HEK293 (cell line): ENCODE results near the gene IP6K3.

Experiments
- YY2 ChIP-seq: fragments of 450-650 bp; formaldehyde crosslinking; IDR thresholded peaks from 2 replicates; pipeline ENCODE4 v1.5.1; 2016; ENCODE audit warnings: missing biosample characterization, missing genetic modification characterization
- ZNF10 ChIP-seq: fragments of 450-650 bp; formaldehyde crosslinking; IDR thresholded peaks from 2 replicates; pipeline ENCODE4 v1.5.1; 2017; ENCODE audit warnings: missing biosample characterization, missing genetic modification characterization
- ZNF223 ChIP-seq: fragments of 450-650 bp; formaldehyde crosslinking; IDR thresholded peaks from 2 replicates; pipeline ENCODE4 v1.5.1; 2016; ENCODE audit warnings: missing biosample characterization, missing genetic modification characterization
- ZNF24 ChIP-seq: fragments of 450-650 bp; formaldehyde crosslinking; IDR thresholded peaks from 2 replicates; pipeline ENCODE4 v1.5.1; 2016; ENCODE audit warnings: missing biosample characterization, missing genetic modification characterization
- ZNF292 ChIP-seq: fragments of 450-650 bp; formaldehyde crosslinking; IDR thresholded peaks from 2 replicates; pipeline ENCODE4 v1.5.1; 2016; ENCODE audit warnings: low read depth, missing biosample characterization, missing genetic modification characterization, borderline replicate concordance
- ZNF501 ChIP-seq: fragments of 450-650 bp; formaldehyde crosslinking; IDR thresholded peaks from 2 replicates; pipeline ENCODE4 v1.5.1; 2016; ENCODE audit warnings: missing biosample characterization, missing genetic modification characterization
- ZNF596 ChIP-seq: fragments of 450-650 bp; IDR thresholded peaks from 2 replicates; pipeline ENCODE4 v1.5.0; 2018; ENCODE audit warnings: missing biosample characterization, mild to moderate bottlenecking, missing genetic modification characterization, moderate library complexity
- TF ChIP-seq, protein P1 (sequence below): fragments of 450-650 bp; formaldehyde crosslinking; IDR thresholded peaks from 2 replicates; pipeline ENCODE4 v1.5.1; 2016; ENCODE audit warnings: missing biosample characterization, missing genetic modification characterization
- TF ChIP-seq, protein P2 (sequence below): fragments of 450-650 bp; formaldehyde crosslinking; IDR thresholded peaks from 2 replicates; pipeline ENCODE4 v1.5.1; 2016; ENCODE audit warnings: missing biosample characterization, missing genetic modification characterization
- TF ChIP-seq, protein P3 (sequence below): fragments of 450-650 bp; IDR thresholded peaks from 2 replicates; pipeline ENCODE4 v1.5.1; 2018; ENCODE audit warnings: missing biosample characterization, mild to moderate bottlenecking, missing genetic modification characterization

- TF ChIP-seq ZNF596 (tag by site-specific recombination) (no peak), YY2 (tag by site-specific recombination) (no peak), ZNF501 (no peak), ZNF292 (tag by site-specific recombination) (no peak), ZNF24 (tag by site-specific recombination) (no peak), ZNF10 (no peak), ZNF223 (tag by site-specific recombination) (no peak)
- TF ChIP-seq, protein P1, sequence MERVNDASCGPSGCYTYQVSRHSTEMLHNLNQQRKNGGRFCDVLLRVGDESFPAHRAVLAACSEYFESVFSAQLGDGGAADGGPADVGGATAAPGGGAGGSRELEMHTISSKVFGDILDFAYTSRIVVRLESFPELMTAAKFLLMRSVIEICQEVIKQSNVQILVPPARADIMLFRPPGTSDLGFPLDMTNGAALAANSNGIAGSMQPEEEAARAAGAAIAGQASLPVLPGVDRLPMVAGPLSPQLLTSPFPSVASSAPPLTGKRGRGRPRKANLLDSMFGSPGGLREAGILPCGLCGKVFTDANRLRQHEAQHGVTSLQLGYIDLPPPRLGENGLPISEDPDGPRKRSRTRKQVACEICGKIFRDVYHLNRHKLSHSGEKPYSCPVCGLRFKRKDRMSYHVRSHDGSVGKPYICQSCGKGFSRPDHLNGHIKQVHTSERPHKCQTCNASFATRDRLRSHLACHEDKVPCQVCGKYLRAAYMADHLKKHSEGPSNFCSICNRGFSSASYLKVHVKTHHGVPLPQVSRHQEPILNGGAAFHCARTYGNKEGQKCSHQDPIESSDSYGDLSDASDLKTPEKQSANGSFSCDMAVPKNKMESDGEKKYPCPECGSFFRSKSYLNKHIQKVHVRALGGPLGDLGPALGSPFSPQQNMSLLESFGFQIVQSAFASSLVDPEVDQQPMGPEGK (tag by site-specific recombination): no peak
- TF ChIP-seq, protein P2, sequence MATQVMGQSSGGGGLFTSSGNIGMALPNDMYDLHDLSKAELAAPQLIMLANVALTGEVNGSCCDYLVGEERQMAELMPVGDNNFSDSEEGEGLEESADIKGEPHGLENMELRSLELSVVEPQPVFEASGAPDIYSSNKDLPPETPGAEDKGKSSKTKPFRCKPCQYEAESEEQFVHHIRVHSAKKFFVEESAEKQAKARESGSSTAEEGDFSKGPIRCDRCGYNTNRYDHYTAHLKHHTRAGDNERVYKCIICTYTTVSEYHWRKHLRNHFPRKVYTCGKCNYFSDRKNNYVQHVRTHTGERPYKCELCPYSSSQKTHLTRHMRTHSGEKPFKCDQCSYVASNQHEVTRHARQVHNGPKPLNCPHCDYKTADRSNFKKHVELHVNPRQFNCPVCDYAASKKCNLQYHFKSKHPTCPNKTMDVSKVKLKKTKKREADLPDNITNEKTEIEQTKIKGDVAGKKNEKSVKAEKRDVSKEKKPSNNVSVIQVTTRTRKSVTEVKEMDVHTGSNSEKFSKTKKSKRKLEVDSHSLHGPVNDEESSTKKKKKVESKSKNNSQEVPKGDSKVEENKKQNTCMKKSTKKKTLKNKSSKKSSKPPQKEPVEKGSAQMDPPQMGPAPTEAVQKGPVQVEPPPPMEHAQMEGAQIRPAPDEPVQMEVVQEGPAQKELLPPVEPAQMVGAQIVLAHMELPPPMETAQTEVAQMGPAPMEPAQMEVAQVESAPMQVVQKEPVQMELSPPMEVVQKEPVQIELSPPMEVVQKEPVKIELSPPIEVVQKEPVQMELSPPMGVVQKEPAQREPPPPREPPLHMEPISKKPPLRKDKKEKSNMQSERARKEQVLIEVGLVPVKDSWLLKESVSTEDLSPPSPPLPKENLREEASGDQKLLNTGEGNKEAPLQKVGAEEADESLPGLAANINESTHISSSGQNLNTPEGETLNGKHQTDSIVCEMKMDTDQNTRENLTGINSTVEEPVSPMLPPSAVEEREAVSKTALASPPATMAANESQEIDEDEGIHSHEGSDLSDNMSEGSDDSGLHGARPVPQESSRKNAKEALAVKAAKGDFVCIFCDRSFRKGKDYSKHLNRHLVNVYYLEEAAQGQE (tag by site-specific recombination): no peak
- TF ChIP-seq, protein P3, sequence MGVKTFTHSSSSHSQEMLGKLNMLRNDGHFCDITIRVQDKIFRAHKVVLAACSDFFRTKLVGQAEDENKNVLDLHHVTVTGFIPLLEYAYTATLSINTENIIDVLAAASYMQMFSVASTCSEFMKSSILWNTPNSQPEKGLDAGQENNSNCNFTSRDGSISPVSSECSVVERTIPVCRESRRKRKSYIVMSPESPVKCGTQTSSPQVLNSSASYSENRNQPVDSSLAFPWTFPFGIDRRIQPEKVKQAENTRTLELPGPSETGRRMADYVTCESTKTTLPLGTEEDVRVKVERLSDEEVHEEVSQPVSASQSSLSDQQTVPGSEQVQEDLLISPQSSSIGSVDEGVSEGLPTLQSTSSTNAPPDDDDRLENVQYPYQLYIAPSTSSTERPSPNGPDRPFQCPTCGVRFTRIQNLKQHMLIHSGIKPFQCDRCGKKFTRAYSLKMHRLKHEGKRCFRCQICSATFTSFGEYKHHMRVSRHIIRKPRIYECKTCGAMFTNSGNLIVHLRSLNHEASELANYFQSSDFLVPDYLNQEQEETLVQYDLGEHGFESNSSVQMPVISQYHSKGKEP: no peak
Measured at GRCh38 chr6:33716379-33716778, 30.3 kb downstream of the IP6K3 start.
